ENCODE results near the gene SCAND1. TPM values are rescaled to one million over a fixed set of nuclear protein-coding genes. Genes with fewer than 3 reads are reported as not detected.

The SCAND1 gene
- polyA plus RNA-seq, 2 of the 4 experiments (the other 2 are of a cell fraction), result 10.2 to 68.0 TPM

- Histone ChIP-seq H3K4me1 (no peaks in the 10 kb centered on the region), H3K9me3 (no peaks in the 10 kb centered on the region), H3K27ac (no peak overlapping the region), H3K4me3 (no peak overlapping the region), H3K4me2 (no peak overlapping the region)
- FAIRE-seq (no peak), ATAC-seq (no peak), DNase-seq (ENCODE audit: low read depth in 1 of 2, low spot score in 1 of 2) (no peak)
- WGBS (ENCODE audit: missing lambda C conversion rate), result 86% methylated on average over 1 of the region's 1 CpG
- ChIA-PET CTCF (interaction anchor here (0.8 to 1.7 kb wide), 4 partner anchors 14 to 37 kb away, joined by 3 to 6 read pairs (median 4); no protein-coding TSS in a partner anchor), POLR2A (no interaction called here)
- TF ChIP-seq REST (IDR thresholded peaks at IDR 0.05) (no peak), HDAC2 (IDR thresholded peaks at IDR 0.05) (no peak)
Observed at GRCh38 chr20:35918021-35918420, 36.3 kb downstream of the SCAND1 start.

GRCh38 chr20:35917077-35917476 is 37.2 kb downstream of the SCAND1 start:
- Histone ChIP-seq H3K4me1 (no peaks in the 10 kb centered on the region), H3K4me2 (no peak overlapping the region), H3K4me3 (no peak overlapping the region), H3K9me3 (no peaks in the 10 kb centered on the region), H3K27ac (no peak overlapping the region)
- no peak for TF ChIP-seq CEBPB (IDR thresholded peaks at IDR 0.05)
- no peak for TF ChIP-seq ZNF302 (CRISPR knock-in tag; IDR thresholded peaks at IDR 0.05)
- no peak for TF ChIP-seq MAZ (IDR thresholded peaks at IDR 0.05; ENCODE audit: borderline replicate concordance, low read depth, low read length)
- TF ChIP-seq BHLHE40 (IDR thresholded peaks at IDR 0.05; ENCODE audit: low read depth, low read length), result no peak
- WGBS (ENCODE audit: missing lambda C conversion rate), result 81% methylated on average over 3 of the region's 3 CpGs
- ChIA-PET POLR2A (no interaction called here), CTCF (interaction anchor here (0.6 to 2.1 kb wide), 7 partner anchors 10 to 37 kb away, joined by 3 to 6 read pairs (median 3); partner anchors contain the start of gene SCAND1)
- FAIRE-seq (no peak), ATAC-seq (no peak), DNase-seq (ENCODE audit: low read depth in 1 of 2, low spot score in 1 of 2) (no peak)

- TF ChIP-seq HEYL (CRISPR knock-in tag; IDR thresholded peaks at IDR 0.05) (no peak), FOXS1 (CRISPR knock-in tag; IDR thresholded peaks at IDR 0.05) (no peak), PBX3 (IDR thresholded peaks at IDR 0.05) (no peak), HMGXB4 (CRISPR knock-in tag; IDR thresholded peaks at IDR 0.05; ENCODE audit: borderline replicate concordance) (no peak)
- Histone ChIP-seq H3K4me3 (no peak overlapping the region), H3K9me3 (no peaks in the 10 kb centered on the region), H3K27ac (no peak overlapping the region), H3K4me2 (no peak overlapping the region), H3K4me1 (no peaks in the 10 kb centered on the region)
- no peak for DNase-seq (ENCODE audit: low read depth in 1 of 2, low spot score in 1 of 2)
- POLR2A ChIA-PET, result no interaction called here
- 88% methylated on average over 4 of the region's 4 CpGs for WGBS (ENCODE audit: missing lambda C conversion rate)
- FAIRE-seq, result no peak
- CTCF ChIA-PET, result interaction anchor here (2.1 kb wide), 1 partner anchor 41 kb away, joined by 10 read pairs; the partner anchor contains the start of gene SCAND1
- ATAC-seq, result no peak
Observed at GRCh38 chr20:35912881-35913280, 41.4 kb downstream of the SCAND1 start.

- no peak overlapping the region for H3K4me2 ChIP-seq
- H3K4me1 ChIP-seq, result no peaks in the 10 kb centered on the region
- ATAC-seq (no peak), FAIRE-seq (no peak), DNase-seq (ENCODE audit: low read depth in 1 of 2, low spot score in 1 of 2) (no peak)
- CTCF ChIA-PET, result interaction anchor here (0.5 to 0.7 kb wide), 2 partner anchors 9 to 51 kb away, joined by 3 to 4 read pairs; no protein-coding TSS in a partner anchor
- TF ChIP-seq MAZ (IDR thresholded peaks at IDR 0.05; ENCODE audit: borderline replicate concordance, low read depth, low read length), result no peak
- TF ChIP-seq ATOH8 (CRISPR knock-in tag; IDR thresholded peaks at IDR 0.05; ENCODE audit: low read depth), result no peak
- H3K27ac ChIP-seq, result no peak overlapping the region
- no peak overlapping the region for H3K4me3 ChIP-seq
- POLR2A ChIA-PET, result no interaction called here
- no peaks in the 10 kb centered on the region for H3K9me3 ChIP-seq
- 91% methylated on average over 3 of the region's 3 CpGs for WGBS (ENCODE audit: missing lambda C conversion rate)
Observed at GRCh38 chr20:35910254-35910653, 44.0 kb downstream of the SCAND1 start.
